D721Med (cell line): ENCODE data around the gene HAPLN2.

Experiments used
- DNase-seq: peaks from one replicate; pipeline ENCODE4 v3.0.0; 2011; ENCODE audit warnings: low spot score; ENCODE audit not compliant: insufficient read length
- FAIRE-seq: peaks from 2 replicates; lab custom pipeline; 2011; peaks lifted over from hg19 to GRCh38; lab: Jason Lieb, UNC
- TF ChIP-seq, protein P1 (sequence below): IDR thresholded peaks from 2 replicates; pipeline ENCODE4 v1.5.1; 2012; ENCODE audit warnings: mild to moderate bottlenecking, control low read depth; ENCODE audit not compliant: insufficient read depth; ENCODE audit errors: missing control alignments

The HAPLN2 gene

DNA sequence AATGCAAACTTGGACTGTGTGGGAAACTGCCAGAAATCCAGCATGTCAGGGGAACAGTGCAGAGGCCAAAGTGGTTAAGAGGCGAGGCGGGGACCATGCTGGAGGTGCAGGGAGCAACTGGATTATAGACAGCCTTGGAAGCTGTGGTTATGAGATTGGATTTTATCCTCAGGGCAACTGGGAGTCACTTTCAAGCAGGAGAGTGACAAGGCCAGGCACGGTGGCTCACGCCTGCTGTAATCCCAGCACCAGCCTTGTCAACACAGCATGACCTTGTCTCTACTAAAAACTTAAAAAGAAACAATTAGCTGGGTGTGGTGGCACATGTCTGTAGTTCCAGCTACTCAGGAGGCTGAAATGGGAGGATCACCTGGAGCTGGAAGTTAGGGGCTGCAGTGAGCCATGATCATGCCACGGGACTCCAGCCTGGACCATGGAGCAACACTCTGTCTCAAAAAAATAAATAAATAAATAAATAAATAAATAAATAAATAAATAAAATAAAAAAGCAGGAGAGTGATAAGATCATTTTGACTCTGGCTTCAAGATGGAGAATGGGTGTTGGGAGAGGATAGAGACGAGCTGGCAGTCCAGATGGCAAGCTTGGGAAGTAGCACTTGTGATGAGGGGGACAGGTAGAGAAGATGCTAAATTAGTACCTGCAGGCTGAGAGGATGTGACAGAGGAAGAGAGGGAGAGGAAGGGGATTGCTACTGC lies 3.5 kb downstream of the HAPLN2 start:
- no peak for DNase-seq
- TF ChIP-seq, protein P1, sequence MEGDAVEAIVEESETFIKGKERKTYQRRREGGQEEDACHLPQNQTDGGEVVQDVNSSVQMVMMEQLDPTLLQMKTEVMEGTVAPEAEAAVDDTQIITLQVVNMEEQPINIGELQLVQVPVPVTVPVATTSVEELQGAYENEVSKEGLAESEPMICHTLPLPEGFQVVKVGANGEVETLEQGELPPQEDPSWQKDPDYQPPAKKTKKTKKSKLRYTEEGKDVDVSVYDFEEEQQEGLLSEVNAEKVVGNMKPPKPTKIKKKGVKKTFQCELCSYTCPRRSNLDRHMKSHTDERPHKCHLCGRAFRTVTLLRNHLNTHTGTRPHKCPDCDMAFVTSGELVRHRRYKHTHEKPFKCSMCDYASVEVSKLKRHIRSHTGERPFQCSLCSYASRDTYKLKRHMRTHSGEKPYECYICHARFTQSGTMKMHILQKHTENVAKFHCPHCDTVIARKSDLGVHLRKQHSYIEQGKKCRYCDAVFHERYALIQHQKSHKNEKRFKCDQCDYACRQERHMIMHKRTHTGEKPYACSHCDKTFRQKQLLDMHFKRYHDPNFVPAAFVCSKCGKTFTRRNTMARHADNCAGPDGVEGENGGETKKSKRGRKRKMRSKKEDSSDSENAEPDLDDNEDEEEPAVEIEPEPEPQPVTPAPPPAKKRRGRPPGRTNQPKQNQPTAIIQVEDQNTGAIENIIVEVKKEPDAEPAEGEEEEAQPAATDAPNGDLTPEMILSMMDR, result no peak
- no peak for FAIRE-seq

DNA sequence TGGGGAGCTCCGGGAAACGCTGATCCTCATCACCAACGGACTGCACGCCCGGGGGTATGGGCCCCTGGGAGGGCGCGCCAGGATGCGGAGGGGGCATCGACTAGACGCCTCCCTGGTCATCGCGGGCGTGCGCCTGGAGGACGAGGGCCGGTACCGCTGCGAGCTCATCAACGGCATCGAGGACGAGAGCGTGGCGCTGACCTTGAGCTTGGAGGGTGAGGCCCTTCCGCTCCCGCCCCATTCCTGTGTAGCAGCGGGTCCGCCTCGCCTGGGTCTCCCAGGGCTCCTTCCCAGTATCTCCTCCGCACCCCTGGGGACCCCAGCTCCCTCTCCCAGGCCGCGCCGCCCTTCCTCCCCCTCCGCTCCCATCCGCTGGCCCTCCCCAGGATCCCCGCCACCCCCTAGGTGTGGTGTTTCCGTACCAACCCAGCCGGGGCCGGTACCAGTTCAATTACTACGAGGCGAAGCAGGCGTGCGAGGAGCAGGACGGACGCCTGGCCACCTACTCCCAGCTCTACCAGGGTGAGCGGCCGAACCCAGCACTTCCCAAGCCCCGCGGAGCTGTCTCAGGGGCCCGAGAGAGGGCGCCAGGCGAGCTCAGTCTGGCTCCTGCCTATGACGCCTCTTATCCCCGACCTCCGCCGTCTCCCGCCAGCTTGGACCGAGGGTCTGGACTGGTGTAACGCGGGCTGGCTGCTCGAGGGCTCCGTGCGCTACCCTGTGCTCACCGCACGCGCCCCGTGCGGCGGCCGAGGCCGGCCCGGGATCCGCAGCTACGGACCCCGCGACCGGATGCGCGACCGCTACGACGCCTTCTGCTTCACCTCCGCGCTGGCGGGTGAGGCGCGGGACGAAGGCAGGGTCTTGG lies 5.0 kb downstream of the HAPLN2 start:
- TF ChIP-seq, protein P1, result peak; percentile 45
- FAIRE-seq (no peak), DNase-seq (no peak)

DNA sequence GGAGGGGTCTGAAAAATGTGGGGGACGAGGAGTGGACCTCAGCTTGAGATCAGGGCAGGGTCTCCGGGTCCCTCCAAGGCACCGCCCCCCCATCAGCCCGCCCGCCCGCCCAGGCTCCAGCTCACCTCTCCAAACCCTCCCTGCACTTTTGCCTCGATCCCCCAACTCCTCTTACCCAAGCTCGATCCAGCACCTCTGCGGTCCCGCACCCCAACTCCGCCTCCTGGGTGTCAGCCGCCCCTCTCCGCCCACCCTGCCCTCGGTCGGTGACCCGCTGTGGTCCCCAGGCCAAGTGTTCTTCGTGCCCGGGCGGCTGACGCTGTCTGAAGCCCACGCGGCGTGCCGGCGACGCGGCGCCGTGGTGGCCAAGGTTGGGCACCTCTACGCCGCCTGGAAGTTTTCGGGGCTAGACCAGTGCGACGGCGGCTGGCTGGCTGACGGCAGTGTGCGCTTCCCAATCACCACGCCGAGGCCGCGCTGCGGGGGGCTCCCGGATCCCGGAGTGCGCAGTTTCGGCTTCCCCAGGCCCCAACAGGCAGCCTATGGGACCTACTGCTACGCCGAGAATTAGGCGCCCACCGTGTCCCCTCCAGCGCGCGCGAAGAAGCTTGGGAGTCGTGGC lies 5.7 kb downstream of the HAPLN2 start:
- TF ChIP-seq, protein P1, result no peak
- no peak for FAIRE-seq
- DNase-seq, result no peak

DNA sequence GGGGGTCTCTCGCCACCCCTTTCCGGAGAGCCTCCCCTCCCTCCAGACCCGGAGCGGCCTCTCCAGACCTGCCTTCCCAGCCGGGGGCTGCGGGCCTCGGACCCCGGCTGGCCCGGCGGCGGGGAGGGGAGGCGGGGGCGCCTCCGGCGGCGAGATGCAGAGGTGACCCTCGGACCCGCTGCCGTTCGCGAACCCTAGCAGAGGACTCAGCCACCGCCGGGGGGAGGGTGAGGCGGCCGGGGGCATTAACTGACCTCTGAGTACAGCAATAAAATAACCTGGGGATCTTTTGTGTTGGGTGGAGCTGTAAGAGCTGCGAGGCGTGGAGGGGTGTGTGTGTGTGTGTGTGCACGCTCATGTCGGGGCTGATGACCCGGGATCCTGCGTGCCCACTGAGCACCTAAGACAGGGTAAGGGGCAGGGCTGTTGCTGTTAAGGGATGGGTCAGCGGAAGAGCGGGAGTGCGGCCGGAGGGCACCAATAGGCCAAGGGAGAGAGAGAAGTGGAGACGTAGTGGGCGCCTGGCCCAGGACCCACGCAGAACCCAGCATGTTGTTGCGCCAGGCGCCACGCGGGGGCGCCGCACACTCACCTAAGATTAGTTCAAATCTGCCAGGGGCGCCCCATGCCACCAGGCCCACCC lies 6.3 kb downstream of the HAPLN2 start:
- FAIRE-seq (no peak), DNase-seq (no peak)
- TF ChIP-seq, protein P1, result peak; percentile 70

DNA sequence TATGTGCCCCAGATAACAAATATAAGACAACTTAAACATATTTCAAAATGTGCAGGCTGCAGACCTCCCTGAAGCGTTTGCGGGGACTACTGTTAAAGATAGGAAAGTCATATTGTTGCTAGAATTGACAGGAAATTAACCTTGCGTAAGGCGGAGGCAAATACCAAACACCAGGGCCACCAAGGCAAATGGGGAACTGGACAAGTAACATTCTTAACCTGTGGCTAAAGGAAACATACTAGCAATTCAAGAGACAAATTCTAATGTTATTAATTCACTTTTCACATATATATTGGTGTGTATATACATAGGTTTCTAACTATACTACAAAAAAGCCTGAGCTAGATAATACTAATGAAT lies 6.8 kb downstream of the HAPLN2 start:
- TF ChIP-seq, protein P1, result no peak
- DNase-seq (no peak), FAIRE-seq (no peak)

DNA sequence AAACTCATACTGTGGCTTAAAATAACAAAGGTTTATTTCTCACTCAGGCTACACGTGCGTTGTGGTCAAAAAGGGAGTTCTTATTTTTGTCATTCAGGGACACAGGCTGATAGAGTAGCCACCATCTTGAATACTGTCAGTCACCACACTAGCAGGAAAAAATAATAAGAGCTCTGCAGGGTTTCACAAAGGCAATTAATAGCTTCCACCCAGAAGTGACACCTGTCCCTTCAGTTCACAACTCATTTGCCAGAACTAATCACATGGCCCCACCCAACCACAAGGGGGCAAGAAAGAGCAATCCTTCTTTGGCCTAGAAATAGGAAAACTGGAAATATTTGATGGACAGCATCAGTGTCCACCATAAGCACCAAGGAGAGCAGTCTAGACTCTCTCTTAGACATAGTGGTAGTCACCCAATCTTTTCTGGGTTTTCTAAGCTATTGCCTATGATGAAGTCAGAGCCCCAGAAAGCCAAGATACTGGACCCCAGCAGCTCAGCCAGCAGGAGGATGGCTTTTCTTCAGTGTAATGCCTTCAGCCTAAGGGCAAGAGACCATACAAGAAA lies 8.2 kb downstream of the HAPLN2 start:
- no peak for DNase-seq
- TF ChIP-seq, protein P1, result peak; percentile 81
- no peak for FAIRE-seq
